Panc1 (cell line): ENCODE data around the gene ADAM11. TPM values are rescaled to one million over a fixed set of nuclear protein-coding genes. Genes with fewer than 3 reads are reported as not detected.

Source experiments
- ATAC-seq: fragments of 200-7000 bp; cut with Tn5 transposase; 2 replicates; pipeline ENCODE4 v1.9.1; 2020; ENCODE audit warnings: mild to moderate bottlenecking, moderate library complexity
- BruUV-seq: library from RNA; stranded (reverse); fragments of 400-500 nt; replicated peaks from 2 replicates; lab custom pipeline; 2021; lab: Mats Ljungman, UMichigan
- CTCF ChIA-PET: fragments of 300-600 bp; sonication (Branson Sonifier 250); formaldehyde crosslinking; loops from one replicate; lab custom pipeline; 2022; ENCODE audit warnings: antibody characterized with exemption; lab: Charles Lee
- POLR2A ChIA-PET: fragments of 300-600 bp; sonication (Branson Sonifier 250); formaldehyde crosslinking; loops from one replicate; lab custom pipeline; 2022; ENCODE audit warnings: antibody characterized with exemption; lab: Charles Lee
- DNase-seq: peaks from one replicate; pipeline ENCODE4 v3.0.0-alpha.2; 2010; ENCODE audit warnings: low read depth, low spot score
- H3K27ac ChIP-seq: 2 replicates; pipeline ENCODE4 v1.5.1; 2011; ENCODE audit warnings: mild to moderate bottlenecking, low read length, inconsistent platforms
- H3K27me3 ChIP-seq: fragments of 200-500 bp; sonication (Bioruptor generic); 2 replicates; pipeline ENCODE4 v1.6.0; 2014; ENCODE audit warnings: low read length, inconsistent platforms; ENCODE audit not compliant: control insufficient read depth, insufficient read depth
- H3K36me3 ChIP-seq: fragments of 200-500 bp; sonication (Bioruptor generic); 2 replicates; pipeline ENCODE4 v1.5.1; 2014; ENCODE audit warnings: inconsistent platforms, mild to moderate bottlenecking, low read length, moderate library complexity; ENCODE audit not compliant: control insufficient read depth, insufficient read depth
- H3K4me1 ChIP-seq: 2 replicates; pipeline ENCODE4 v1.5.1; 2011; ENCODE audit warnings: inconsistent platforms, mild to moderate bottlenecking, low read length, moderate library complexity; ENCODE audit not compliant: control insufficient read depth, insufficient read depth
- H3K4me3 ChIP-seq, 2 experiments: 2 replicates each; pipeline ENCODE4 v1.5.1; 2011 to 2012; ENCODE audit warnings: low read depth in 2 of 2, low read length in 2 of 2, mild to moderate bottlenecking in 2 of 2, inconsistent platforms in 1 of 2, moderate library complexity in 1 of 2
- H3K9me3 ChIP-seq: fragments of 200-500 bp; sonication (Bioruptor generic); 2 replicates; pipeline ENCODE4 v1.5.1; 2014; ENCODE audit warnings: low read depth, mild to moderate bottlenecking, inconsistent platforms, low read length, moderate library complexity; ENCODE audit not compliant: control insufficient read depth, insufficient read depth
- POLR2AphosphoS5 ChIP-seq: IDR thresholded peaks from 2 replicates; pipeline ENCODE4 v1.6.1; 2012; ENCODE audit warnings: mild to moderate bottlenecking, low read depth, low read length, moderate library complexity
- SIN3A ChIP-seq: IDR thresholded peaks from 2 replicates; pipeline ENCODE4 v1.6.1; 2012; ENCODE audit warnings: low read depth, mild to moderate bottlenecking, low read length, moderate library complexity, borderline replicate concordance; ENCODE audit not compliant: insufficient read depth
- TCF7L2 ChIP-seq: IDR thresholded peaks from 2 replicates; pipeline ENCODE4 v1.6.1; 2011; ENCODE audit warnings: mild to moderate bottlenecking, low read depth, low read length, inconsistent platforms
- in situ Hi-C: cut with HindIII; loops from 2 replicates; pipeline ENCODE4 v1.10.0; 2016; ENCODE audit warnings: low sequenced_read_pairs, low pct_unique_long_range_greater_than_20kb
- intact Hi-C: fragments of 100-400 bp; cut with micrococcal nuclease; formaldehyde crosslinking; loops from one replicate; pipeline ENCODE4 v1.10.0; 2022; ENCODE audit not compliant: unreplicated experiment
- total RNA-seq: library from RNA; stranded (reverse); gene quantifications from one replicate; pipeline ENCODE4 v1.2.1, GENCODE V29; 2021; ENCODE audit not compliant: unreplicated experiment
- TF ChIP-seq, protein P1 (sequence below): fragments of 450-650 bp; IDR thresholded peaks from 2 replicates; pipeline ENCODE4 v1.5.1; 2017; ENCODE audit warnings: mild to moderate bottlenecking
- TF ChIP-seq, protein P2 (sequence below), 2 experiments: IDR thresholded peaks; 2 replicates each; pipeline ENCODE4 v1.6.1; 2011 to 2012; ENCODE audit warnings: low read depth in 2 of 2, control low read depth in 1 of 2, low read length in 1 of 2, mild to moderate bottlenecking in 1 of 2, moderate library complexity in 1 of 2; ENCODE audit not compliant: insufficient read depth in 1 of 2

ADAM11 gene
- total RNA-seq, 1 experiment from 2014 or later: 3.5 TPM

DNA sequence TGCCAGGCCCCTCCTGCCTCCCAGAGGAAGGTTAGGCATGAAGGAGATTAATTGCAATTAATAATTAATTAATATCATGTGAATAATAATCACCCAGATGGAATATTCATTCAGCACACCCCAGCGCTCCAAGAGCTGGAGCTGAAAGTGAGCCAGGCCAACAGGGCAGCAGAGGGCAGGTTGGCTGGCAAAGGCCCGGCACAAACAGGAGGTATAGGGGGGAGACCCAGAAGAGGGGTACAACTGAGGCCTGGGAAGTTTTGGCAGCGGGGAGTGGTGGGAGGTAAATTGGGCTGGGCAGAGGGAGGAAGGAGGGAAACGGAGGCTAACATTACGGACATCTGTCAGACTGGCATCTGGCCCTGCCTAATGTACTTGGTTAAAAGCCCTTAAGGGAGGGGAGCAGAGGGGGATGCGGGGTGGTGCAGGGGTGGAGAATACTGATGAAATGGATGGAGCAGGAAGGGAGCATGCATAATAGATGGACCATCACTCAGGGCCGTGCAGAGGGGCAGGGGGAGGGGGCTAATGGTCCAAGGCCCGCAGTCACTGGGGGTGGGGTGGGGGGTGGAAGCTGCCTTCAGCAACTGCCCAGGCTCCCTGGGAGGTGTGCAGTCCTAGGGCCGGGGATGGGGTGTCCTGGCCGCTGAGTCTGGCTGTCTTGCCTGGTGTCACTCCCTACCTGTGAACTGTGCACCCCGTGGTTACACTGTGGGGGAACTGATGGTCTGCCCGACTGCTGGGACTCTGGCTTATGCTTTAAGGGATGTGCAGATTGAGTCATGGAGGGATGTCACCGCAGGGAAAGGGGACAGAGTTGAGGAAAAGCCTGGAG lies 1.9 kb downstream of the ADAM11 start:
- ChIA-PET CTCF (interaction anchor here (0.6 kb wide), 1 partner anchor 85 kb away, joined by 6 read pairs; no protein-coding TSS in a partner anchor), POLR2A (no interaction called here)
- Histone ChIP-seq H3K27ac (no peak overlapping the region), H3K4me3 (no peak overlapping the region), H3K27me3 (no peaks in the 10 kb centered on the region), H3K36me3 (no peaks in the 10 kb centered on the region; the same call in 1 of the 2 replicates), H3K4me1 (peaks cover 2% of the 10 kb centered on the region; the same call in 1 of the 2 replicates), H3K9me3 (no peaks in the 10 kb centered on the region)
- TF ChIP-seq, protein P1, sequence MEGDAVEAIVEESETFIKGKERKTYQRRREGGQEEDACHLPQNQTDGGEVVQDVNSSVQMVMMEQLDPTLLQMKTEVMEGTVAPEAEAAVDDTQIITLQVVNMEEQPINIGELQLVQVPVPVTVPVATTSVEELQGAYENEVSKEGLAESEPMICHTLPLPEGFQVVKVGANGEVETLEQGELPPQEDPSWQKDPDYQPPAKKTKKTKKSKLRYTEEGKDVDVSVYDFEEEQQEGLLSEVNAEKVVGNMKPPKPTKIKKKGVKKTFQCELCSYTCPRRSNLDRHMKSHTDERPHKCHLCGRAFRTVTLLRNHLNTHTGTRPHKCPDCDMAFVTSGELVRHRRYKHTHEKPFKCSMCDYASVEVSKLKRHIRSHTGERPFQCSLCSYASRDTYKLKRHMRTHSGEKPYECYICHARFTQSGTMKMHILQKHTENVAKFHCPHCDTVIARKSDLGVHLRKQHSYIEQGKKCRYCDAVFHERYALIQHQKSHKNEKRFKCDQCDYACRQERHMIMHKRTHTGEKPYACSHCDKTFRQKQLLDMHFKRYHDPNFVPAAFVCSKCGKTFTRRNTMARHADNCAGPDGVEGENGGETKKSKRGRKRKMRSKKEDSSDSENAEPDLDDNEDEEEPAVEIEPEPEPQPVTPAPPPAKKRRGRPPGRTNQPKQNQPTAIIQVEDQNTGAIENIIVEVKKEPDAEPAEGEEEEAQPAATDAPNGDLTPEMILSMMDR: no peak
- no peak for TF ChIP-seq TCF7L2
- TF ChIP-seq, protein P2, sequence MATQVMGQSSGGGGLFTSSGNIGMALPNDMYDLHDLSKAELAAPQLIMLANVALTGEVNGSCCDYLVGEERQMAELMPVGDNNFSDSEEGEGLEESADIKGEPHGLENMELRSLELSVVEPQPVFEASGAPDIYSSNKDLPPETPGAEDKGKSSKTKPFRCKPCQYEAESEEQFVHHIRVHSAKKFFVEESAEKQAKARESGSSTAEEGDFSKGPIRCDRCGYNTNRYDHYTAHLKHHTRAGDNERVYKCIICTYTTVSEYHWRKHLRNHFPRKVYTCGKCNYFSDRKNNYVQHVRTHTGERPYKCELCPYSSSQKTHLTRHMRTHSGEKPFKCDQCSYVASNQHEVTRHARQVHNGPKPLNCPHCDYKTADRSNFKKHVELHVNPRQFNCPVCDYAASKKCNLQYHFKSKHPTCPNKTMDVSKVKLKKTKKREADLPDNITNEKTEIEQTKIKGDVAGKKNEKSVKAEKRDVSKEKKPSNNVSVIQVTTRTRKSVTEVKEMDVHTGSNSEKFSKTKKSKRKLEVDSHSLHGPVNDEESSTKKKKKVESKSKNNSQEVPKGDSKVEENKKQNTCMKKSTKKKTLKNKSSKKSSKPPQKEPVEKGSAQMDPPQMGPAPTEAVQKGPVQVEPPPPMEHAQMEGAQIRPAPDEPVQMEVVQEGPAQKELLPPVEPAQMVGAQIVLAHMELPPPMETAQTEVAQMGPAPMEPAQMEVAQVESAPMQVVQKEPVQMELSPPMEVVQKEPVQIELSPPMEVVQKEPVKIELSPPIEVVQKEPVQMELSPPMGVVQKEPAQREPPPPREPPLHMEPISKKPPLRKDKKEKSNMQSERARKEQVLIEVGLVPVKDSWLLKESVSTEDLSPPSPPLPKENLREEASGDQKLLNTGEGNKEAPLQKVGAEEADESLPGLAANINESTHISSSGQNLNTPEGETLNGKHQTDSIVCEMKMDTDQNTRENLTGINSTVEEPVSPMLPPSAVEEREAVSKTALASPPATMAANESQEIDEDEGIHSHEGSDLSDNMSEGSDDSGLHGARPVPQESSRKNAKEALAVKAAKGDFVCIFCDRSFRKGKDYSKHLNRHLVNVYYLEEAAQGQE (IDR thresholded peaks at IDR 0.05; ENCODE audit: insufficient read depth in 1 of 2, low read depth in 2 of 2, low read length in 1 of 2): no peak
- in situ Hi-C loops: no loop called here
- DNase-seq (no peak), ATAC-seq (no peak)
- intact Hi-C loops: no loop called here
- BruUV-seq: no TSS peak

DNA sequence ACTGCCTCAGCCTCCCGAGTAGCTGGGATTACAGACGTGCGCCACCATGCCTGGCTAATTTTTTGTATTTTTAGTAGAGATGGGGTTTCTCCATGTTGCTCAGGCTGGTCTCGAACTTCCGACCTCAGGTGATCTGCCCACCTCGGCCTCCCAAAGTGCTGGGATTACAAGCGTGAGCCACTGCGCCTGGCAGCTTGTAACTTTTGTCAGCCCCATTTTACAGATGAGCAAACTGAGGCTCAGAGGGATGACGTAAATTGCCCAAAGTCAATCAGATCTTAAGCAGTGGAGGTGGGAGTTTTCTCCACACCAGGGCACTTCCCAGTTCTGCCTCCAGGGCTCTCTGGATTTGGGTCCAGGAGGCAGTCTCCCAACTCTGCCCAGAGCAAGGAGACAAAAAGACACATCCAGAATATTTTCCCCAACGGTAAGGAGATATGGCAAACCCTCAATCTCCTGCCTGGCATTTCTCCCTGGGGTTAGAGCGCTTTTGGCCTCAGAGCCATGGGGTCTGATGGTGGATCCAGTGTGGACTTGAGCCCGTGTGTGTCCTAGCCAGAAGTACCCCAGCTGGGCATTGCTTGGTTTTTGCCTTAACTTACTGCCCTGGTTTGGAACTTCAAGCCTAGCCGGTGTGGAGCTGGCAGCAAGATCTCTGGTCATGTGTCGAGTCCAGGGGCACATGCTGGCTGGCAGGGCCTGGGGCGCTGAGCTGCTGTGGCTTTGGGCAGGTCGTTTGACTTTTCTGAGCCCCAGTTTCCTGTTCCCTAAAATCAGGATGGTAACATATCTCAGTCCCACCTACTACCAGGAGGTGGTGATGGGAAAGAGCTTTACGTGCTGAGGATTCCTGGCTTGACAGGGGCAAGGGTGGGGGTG lies 3.4 kb downstream of the ADAM11 start:
- intact Hi-C loops (no loop called here), in situ Hi-C loops (no loop called here)
- POLR2A ChIA-PET: no interaction called here
- Histone ChIP-seq H3K4me3 (no peak overlapping the region), H3K27ac (no peak overlapping the region), H3K9me3 (no peaks in the 10 kb centered on the region), H3K27me3 (no peaks in the 10 kb centered on the region), H3K4me1 (peaks cover 2% of the 10 kb centered on the region; the same call in 1 of the 2 replicates), H3K36me3 (no peaks in the 10 kb centered on the region; the same call in 1 of the 2 replicates)
- CTCF ChIA-PET: interaction anchor here (0.6 kb wide), 1 partner anchor 10 kb away, joined by 3 read pairs; no protein-coding TSS in a partner anchor
- no peak for DNase-seq
- no peak for ATAC-seq
- no TSS peak for BruUV-seq
- TF ChIP-seq SIN3A (no peak), TCF7L2 (no peak), POLR2AphosphoS5 (no peak)
- TF ChIP-seq, protein P1: no peak
- TF ChIP-seq, protein P2 (IDR thresholded peaks at IDR 0.05; ENCODE audit: insufficient read depth in 1 of 2, low read depth in 2 of 2, low read length in 1 of 2): no peak
